Measurements from ENCODE around the gene UBTF. TPM values are rescaled to one million over a fixed set of nuclear protein-coding genes. Genes with fewer than 3 reads are reported as not detected.

Gene UBTF
- total and polyA plus RNA-seq, 8 donors: 25.5 to 198 (median 37.3) TPM

- no peaks in the 10 kb centered on the region for H3K27me3 ChIP-seq
- no peak overlapping the region for H3K27ac ChIP-seq
- TF ChIP-seq POLR2A (IDR thresholded peaks at IDR 0.05): no peak
- no peak for TF ChIP-seq EP300 (IDR thresholded peaks at IDR 0.05)
- no peak for TF ChIP-seq POLR2AphosphoS5 (IDR thresholded peaks at IDR 0.05)
- TF ChIP-seq CTCF (IDR thresholded peaks at IDR 0.05): no peak
- intact Hi-C loops (cut with DNase I; ENCODE audit: low total_unique reads): no loop called here
- peaks cover 8 to 32% (median 27%) of the 10 kb centered on the region in 4 donors for H3K36me3 ChIP-seq
- H3K4me3 ChIP-seq: no peak overlapping the region
- H3K9me3 ChIP-seq: no peaks in the 10 kb centered on the region
- H3K4me1 ChIP-seq: peaks cover 26 to 45% (median 37%) of the 10 kb centered on the region in 4 donors
- 83 to 88% (median 85%) methylated on average over 8 of the region's 8 CpGs for WGBS, 5 donors
- DNase-seq: no peak
Measured at GRCh38 chr17:44184212-44184810, 35.2 kb downstream of the UBTF start.

DNA sequence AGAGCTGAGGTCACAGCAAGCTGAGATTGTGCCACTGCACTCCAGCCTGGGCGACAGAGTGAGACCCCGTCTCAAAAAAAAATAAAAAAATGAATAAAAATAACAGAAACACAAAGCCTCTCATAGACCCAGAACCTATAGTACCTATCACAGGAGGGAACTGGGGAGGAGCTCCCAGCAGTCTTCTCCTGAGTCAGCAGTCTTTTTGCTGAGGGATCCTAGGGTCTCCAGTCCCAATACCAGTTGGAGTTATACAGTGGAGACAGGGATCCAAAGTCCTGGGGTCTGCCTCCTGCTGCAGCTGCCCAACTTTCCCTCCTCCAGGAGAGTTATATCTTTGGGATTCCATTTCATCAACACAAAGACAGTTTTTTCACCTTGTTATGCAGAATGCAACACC lies 36.5 kb downstream of the UBTF start:
- Histone ChIP-seq H3K27me3 (no peaks in the 10 kb centered on the region), H3K36me3 (peaks cover 8 to 38% (median 33%) of the 10 kb centered on the region in 4 donors), H3K4me3 (no peak overlapping the region), H3K4me1 (peaks cover 22 to 36% (median 27%) of the 10 kb centered on the region in 4 donors), H3K9me3 (no peaks in the 10 kb centered on the region), H3K27ac (no peak overlapping the region)
- TF ChIP-seq POLR2AphosphoS5 (IDR thresholded peaks at IDR 0.05): no peak
- no peak for TF ChIP-seq CTCF (IDR thresholded peaks at IDR 0.05)
- 90 to 100% (median 94%) methylated on average over 2 of the region's 2 CpGs for WGBS, 5 donors
- DNase-seq: no peak
- intact Hi-C loops (cut with DNase I; ENCODE audit: low total_unique reads): no loop called here

- Histone ChIP-seq H3K9me3 (no peaks in the 10 kb centered on the region), H3K36me3 (peaks cover 20 to 68% (median 63%) of the 10 kb centered on the region in 4 donors), H3K27ac (no peak overlapping the region), H3K4me1 (no peaks in the 10 kb centered on the region), H3K27me3 (no peaks in the 10 kb centered on the region), H3K4me3 (no peak overlapping the region)
- WGBS, 5 donors: 83 to 95% (median 91%) methylated on average over 6 to 14 of the region's 14 CpGs
- no peak for DNase-seq
- TF ChIP-seq POLR2A (IDR thresholded peaks at IDR 0.05) (no peak), EP300 (IDR thresholded peaks at IDR 0.05) (no peak), CTCF (IDR thresholded peaks at IDR 0.05) (no peak), POLR2AphosphoS5 (IDR thresholded peaks at IDR 0.05) (no peak)
- intact Hi-C loops (cut with DNase I; ENCODE audit: low total_unique reads): no loop called here
Measured at GRCh38 chr17:44178133-44178532, 41.3 kb downstream of the UBTF start.

DNA sequence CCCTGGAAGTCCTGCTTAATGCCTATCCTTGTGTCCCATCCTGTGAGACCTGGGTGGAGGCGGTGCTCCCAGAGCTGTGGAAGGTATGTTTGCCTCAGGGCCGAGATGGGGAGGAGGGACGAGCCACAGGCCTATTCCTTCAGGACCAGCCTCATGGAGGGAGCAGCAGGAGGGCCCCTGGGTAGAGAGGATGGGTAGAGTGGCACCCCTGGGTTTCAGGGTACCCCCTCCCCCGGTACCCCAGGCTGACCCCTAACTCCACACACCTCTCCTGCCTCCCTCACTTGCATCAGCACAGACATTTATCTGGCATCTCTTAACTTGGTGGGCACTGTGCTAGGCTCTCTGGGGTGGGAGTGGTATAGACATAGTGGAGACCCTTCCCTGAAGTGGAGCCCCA lies 41.8 kb downstream of the UBTF start:
- Histone ChIP-seq H3K4me3 (no peak overlapping the region), H3K36me3 (peaks cover 20 to 63% (median 59%) of the 10 kb centered on the region in 4 donors), H3K9me3 (no peaks in the 10 kb centered on the region), H3K27me3 (no peaks in the 10 kb centered on the region), H3K4me1 (no peaks in the 10 kb centered on the region), H3K27ac (no peak overlapping the region)
- DNase-seq: no peak
- no peak for TF ChIP-seq CTCF (IDR thresholded peaks at IDR 0.05)
- no peak for TF ChIP-seq POLR2A (IDR thresholded peaks at IDR 0.05)
- TF ChIP-seq POLR2AphosphoS5 (IDR thresholded peaks at IDR 0.05): no peak
- no peak for TF ChIP-seq EP300 (IDR thresholded peaks at IDR 0.05)
- intact Hi-C loops (cut with DNase I; ENCODE audit: low total_unique reads): no loop called here
- WGBS, 5 donors: 83 to 100% (median 95%) methylated on average over 1 to 4 of the region's 4 CpGs
